GM23338 (cell line): ENCODE results near the gene GTSE1. TPM values are rescaled to one million over a fixed set of nuclear protein-coding genes. Genes with fewer than 3 reads are reported as not detected.

Experiments
- ATAC-seq: fragments of 200-7000 bp; cut with Tn5 transposase; 3 replicates; pipeline ENCODE4 v1.9.1; 2020
- DNase-seq: peaks from one replicate; pipeline ENCODE4 v3.0.0-alpha.2; 2015; ENCODE audit warnings: low spot score
- H2AFZ ChIP-seq: fragments of 200-600 bp; sonication (generic); 2 replicates; pipeline ENCODE4 v1.8.0; 2016; ENCODE audit warnings: antibody characterized with exemption, mild to moderate bottlenecking, moderate library complexity
- H3F3A ChIP-seq: fragments of 200-600 bp; sonication (generic); replicated peaks from 2 replicates; pipeline ENCODE4 v1.8.0; 2017; ENCODE audit warnings: antibody characterized with exemption, mixed run types, low read depth
- H3K27ac ChIP-seq: fragments of 200-600 bp; sonication (generic); 2 replicates; pipeline ENCODE4 v1.6.1; 2016; ENCODE audit warnings: low read depth
- H3K27me3 ChIP-seq: fragments of 200-600 bp; sonication (generic); 2 replicates; pipeline ENCODE4 v1.8.0; 2016; ENCODE audit warnings: mild to moderate bottlenecking, mixed run types, moderate library complexity; ENCODE audit not compliant: insufficient read depth
- H3K36me3 ChIP-seq: fragments of 200-600 bp; sonication (generic); 2 replicates; pipeline ENCODE4 v1.8.0; 2016; ENCODE audit warnings: mild to moderate bottlenecking; ENCODE audit not compliant: insufficient read depth
- H3K4me1 ChIP-seq: fragments of 200-600 bp; sonication (generic); 2 replicates; pipeline ENCODE4 v1.8.0; 2016; ENCODE audit warnings: mild to moderate bottlenecking, moderate library complexity; ENCODE audit not compliant: insufficient read depth
- H3K4me2 ChIP-seq: fragments of 200-600 bp; sonication (generic); 2 replicates; pipeline ENCODE4 v1.7.1; 2017; ENCODE audit warnings: mixed run types
- H3K4me3 ChIP-seq: fragments of 200-600 bp; sonication (generic); 2 replicates; pipeline ENCODE4 v1.6.1; 2016; ENCODE audit warnings: mixed run types
- H3K79me2 ChIP-seq: fragments of 200-600 bp; sonication (generic); replicated peaks from 2 replicates; pipeline ENCODE4 v1.8.0; 2017; ENCODE audit warnings: mild to moderate bottlenecking; ENCODE audit not compliant: insufficient read depth
- H3K9me2 ChIP-seq: fragments of 200-600 bp; sonication (generic); 2 replicates; pipeline ENCODE4 v1.8.0; 2017; ENCODE audit not compliant: insufficient read depth
- H4K20me1 ChIP-seq: fragments of 200-600 bp; sonication (generic); replicated peaks from 2 replicates; pipeline ENCODE4 v1.8.0; 2017; ENCODE audit warnings: mild to moderate bottlenecking; ENCODE audit not compliant: insufficient read depth
- H3K27ac Mint-ChIP-seq: 2 replicates; pipeline ENCODE4 v1.8.0; 2020; ENCODE audit warnings: inconsistent platforms, mild to moderate bottlenecking, moderate library complexity, mixed read lengths
- H3K27me3 Mint-ChIP-seq: 3 replicates; pipeline ENCODE4 v1.8.0; 2022; ENCODE audit warnings: low read depth, mild to moderate bottlenecking, moderate library complexity, mixed read lengths, inconsistent platforms; ENCODE audit not compliant: insufficient read depth, poor library complexity
- H3K36me3 Mint-ChIP-seq: 3 replicates; pipeline ENCODE4 v1.8.0; 2021; ENCODE audit warnings: low read depth, mild to moderate bottlenecking, inconsistent platforms, moderate library complexity, mixed read lengths
- H3K4me1 Mint-ChIP-seq: 3 replicates; pipeline ENCODE4 v1.8.0; 2020; ENCODE audit warnings: mild to moderate bottlenecking, inconsistent platforms, mixed read lengths
- H3K4me3 Mint-ChIP-seq: 3 replicates; pipeline ENCODE4 v1.8.0; 2021; ENCODE audit warnings: moderate library complexity, mild to moderate bottlenecking, inconsistent platforms, mixed read lengths
- H3K9me3 Mint-ChIP-seq: 3 replicates; pipeline ENCODE4 v1.8.0; 2020; ENCODE audit warnings: moderate library complexity, mild to moderate bottlenecking, inconsistent platforms, mixed read lengths
- CREB1 ChIP-seq: fragments of 250-450 bp; sonication (Bioruptor Pico); IDR thresholded peaks from 2 replicates; pipeline ENCODE4 v1.5.0; 2020; ENCODE audit warnings: low read depth, mild to moderate bottlenecking, moderate library complexity
- EZH2phosphoT487 ChIP-seq: fragments of 200-600 bp; sonication (generic); IDR thresholded peaks from one replicate; pipeline ENCODE4 v1.8.1; 2018; ENCODE audit warnings: antibody characterized with exemption; ENCODE audit not compliant: unreplicated experiment
- JUNB ChIP-seq: IDR thresholded peaks from one replicate; pipeline ENCODE4 v1.6.1; 2016; ENCODE audit warnings: antibody characterized with exemption; ENCODE audit not compliant: unreplicated experiment
- POLR2AphosphoS5 ChIP-seq: IDR thresholded peaks from 2 replicates; pipeline ENCODE4 v1.6.1; 2016; ENCODE audit warnings: antibody characterized with exemption, low read depth
- STAT1 ChIP-seq: IDR thresholded peaks from one replicate; pipeline ENCODE4 v1.6.1; 2016; ENCODE audit warnings: antibody characterized with exemption; ENCODE audit not compliant: unreplicated experiment
- ZNF331 ChIP-seq: fragments of 250-450 bp; sonication (Bioruptor Pico); IDR thresholded peaks from 2 replicates; pipeline ENCODE4 v1.5.0; 2020; ENCODE audit warnings: low read depth, mild to moderate bottlenecking, moderate library complexity
- polyA plus RNA-seq: library from polyadenylated mRNA; unstranded; fragments of >200 nt; fragmentation: Nextera tagmentation; extraction: Ambion mirVana; gene quantifications from 2 replicates; pipeline ENCODE4 v1.2.1, GENCODE V29; 2016
- total RNA-seq: library from RNA; depleted of rRNA; stranded (reverse); fragments of >200 nt; shearing (Covaris generic); gene quantifications from 2 replicates; pipeline ENCODE4 v1.2.3, GENCODE V29; 2014
- TF ChIP-seq, protein P1 (sequence below): IDR thresholded peaks from one replicate; pipeline ENCODE4 v1.6.1; 2018; ENCODE audit warnings: antibody characterized with exemption; ENCODE audit not compliant: unreplicated experiment
- TF ChIP-seq, protein P2 (sequence below): fragments of 250-450 bp; sonication (Bioruptor Pico); IDR thresholded peaks from 2 replicates; pipeline ENCODE4 v1.5.0; 2020; ENCODE audit warnings: mild to moderate bottlenecking, moderate library complexity
- TF ChIP-seq, protein P3 (sequence below), 2 experiments: fragments of 200-600 bp in 1 of 2; sonication (generic) in 1 of 2; conservative IDR thresholded peaks; 2 replicates each; pipeline versions ENCODE4 v1.5.1 to v1.6.1; 2016 to 2017; ENCODE audit warnings: antibody characterized with exemption in 2 of 2, low read depth in 2 of 2, mild to moderate bottlenecking in 2 of 2, moderate library complexity in 1 of 2

GTSE1 gene
- total and polyA plus RNA-seq, 2 experiments from 2014 or later: 26.3 to 28.6 TPM

DNA sequence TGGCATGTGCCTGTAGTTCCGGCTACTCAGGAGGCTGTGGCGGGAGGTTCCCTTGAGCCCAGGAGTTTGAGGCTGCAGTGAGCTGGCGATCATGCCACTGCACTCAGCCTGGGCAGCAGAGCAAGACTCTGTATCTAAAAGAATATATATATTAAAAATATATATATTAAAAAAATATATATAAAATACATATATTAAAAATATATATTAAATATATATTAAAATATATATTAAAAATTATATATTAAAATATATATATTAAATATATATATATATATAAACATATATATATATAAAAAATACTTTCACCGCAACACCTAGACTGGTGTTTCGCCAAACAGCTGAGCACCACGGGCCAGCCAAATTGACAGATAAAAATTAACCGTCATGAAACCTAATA lies 20.1 kb upstream of the GTSE1 start (continued):
- TF ChIP-seq, protein P1, sequence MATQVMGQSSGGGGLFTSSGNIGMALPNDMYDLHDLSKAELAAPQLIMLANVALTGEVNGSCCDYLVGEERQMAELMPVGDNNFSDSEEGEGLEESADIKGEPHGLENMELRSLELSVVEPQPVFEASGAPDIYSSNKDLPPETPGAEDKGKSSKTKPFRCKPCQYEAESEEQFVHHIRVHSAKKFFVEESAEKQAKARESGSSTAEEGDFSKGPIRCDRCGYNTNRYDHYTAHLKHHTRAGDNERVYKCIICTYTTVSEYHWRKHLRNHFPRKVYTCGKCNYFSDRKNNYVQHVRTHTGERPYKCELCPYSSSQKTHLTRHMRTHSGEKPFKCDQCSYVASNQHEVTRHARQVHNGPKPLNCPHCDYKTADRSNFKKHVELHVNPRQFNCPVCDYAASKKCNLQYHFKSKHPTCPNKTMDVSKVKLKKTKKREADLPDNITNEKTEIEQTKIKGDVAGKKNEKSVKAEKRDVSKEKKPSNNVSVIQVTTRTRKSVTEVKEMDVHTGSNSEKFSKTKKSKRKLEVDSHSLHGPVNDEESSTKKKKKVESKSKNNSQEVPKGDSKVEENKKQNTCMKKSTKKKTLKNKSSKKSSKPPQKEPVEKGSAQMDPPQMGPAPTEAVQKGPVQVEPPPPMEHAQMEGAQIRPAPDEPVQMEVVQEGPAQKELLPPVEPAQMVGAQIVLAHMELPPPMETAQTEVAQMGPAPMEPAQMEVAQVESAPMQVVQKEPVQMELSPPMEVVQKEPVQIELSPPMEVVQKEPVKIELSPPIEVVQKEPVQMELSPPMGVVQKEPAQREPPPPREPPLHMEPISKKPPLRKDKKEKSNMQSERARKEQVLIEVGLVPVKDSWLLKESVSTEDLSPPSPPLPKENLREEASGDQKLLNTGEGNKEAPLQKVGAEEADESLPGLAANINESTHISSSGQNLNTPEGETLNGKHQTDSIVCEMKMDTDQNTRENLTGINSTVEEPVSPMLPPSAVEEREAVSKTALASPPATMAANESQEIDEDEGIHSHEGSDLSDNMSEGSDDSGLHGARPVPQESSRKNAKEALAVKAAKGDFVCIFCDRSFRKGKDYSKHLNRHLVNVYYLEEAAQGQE: no peak

DNA sequence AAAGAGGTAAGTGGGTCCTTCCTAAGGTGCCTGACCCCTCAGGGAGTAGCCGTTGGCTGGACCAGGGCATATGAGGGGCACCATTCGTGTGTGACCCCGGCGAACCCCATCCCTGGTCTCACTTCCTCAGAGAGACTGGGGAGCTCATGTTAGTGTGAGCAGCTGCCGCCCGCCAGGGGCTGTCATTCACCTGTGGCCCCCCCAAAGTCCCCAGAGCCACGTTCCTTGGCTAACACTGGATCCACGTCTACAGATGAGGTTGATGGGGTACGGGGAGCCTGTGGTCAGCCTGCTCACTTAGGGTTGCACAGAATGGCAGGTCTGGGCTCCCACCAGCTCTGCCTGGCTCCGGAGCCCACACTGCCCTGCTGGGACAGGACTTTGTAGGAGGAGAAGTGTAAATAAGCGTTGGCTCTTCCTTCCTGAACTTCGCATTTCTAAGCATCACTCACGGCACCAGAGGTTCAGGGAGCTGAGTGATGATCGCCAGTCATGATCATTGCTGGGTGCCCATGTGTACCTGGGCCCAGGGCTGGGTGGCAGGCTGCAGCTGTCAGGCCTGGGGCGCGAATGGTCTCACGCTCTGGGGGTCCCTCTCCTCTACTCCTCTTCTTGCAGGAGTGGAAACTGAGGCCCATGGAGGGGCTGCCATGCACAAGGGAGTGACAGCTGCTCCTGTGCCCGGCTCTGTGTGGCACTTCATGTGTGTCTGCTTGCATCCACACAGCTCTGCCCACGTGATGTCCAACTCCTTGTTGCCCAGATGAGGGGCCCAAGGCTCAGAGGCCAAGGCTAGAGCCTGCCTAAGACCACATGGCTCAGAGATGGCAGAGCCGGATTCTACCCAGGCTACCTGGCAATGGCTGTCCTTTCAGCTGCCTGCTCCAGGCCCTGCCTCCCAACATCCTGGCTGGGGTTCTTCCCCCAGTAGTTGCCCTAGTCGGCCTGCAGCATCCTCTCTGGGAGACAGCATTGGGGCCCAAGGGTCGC lies 17.7 kb upstream of the GTSE1 start:
- Histone ChIP-seq H3K9me2 (no peaks in the 10 kb centered on the region), H3K27me3 (no peaks in the 10 kb centered on the region), H2AFZ (no peak overlapping the region), H3K4me2 (no peak overlapping the region), H3K4me3 (no peak overlapping the region), H3K27ac (no peak overlapping the region), H3F3A (no peaks in the 10 kb centered on the region), H3K79me2 (no peaks in the 10 kb centered on the region), H3K36me3 (peaks cover 19% of the 10 kb centered on the region; the same call in 1 of the 2 replicates), H3K4me1 (no peaks in the 10 kb centered on the region), H4K20me1 (no peaks in the 10 kb centered on the region)
- no peak for ATAC-seq
- Mint-ChIP-seq H3K4me1 (no peaks in the 10 kb centered on the region), H3K9me3 (no peaks in the 10 kb centered on the region), H3K36me3 (peaks cover 45% of the 10 kb centered on the region), H3K27ac (no peak overlapping the region), H3K4me3 (no peak overlapping the region), H3K27me3 (peaks cover 13% of the 10 kb centered on the region)
- TF ChIP-seq, protein P2, sequence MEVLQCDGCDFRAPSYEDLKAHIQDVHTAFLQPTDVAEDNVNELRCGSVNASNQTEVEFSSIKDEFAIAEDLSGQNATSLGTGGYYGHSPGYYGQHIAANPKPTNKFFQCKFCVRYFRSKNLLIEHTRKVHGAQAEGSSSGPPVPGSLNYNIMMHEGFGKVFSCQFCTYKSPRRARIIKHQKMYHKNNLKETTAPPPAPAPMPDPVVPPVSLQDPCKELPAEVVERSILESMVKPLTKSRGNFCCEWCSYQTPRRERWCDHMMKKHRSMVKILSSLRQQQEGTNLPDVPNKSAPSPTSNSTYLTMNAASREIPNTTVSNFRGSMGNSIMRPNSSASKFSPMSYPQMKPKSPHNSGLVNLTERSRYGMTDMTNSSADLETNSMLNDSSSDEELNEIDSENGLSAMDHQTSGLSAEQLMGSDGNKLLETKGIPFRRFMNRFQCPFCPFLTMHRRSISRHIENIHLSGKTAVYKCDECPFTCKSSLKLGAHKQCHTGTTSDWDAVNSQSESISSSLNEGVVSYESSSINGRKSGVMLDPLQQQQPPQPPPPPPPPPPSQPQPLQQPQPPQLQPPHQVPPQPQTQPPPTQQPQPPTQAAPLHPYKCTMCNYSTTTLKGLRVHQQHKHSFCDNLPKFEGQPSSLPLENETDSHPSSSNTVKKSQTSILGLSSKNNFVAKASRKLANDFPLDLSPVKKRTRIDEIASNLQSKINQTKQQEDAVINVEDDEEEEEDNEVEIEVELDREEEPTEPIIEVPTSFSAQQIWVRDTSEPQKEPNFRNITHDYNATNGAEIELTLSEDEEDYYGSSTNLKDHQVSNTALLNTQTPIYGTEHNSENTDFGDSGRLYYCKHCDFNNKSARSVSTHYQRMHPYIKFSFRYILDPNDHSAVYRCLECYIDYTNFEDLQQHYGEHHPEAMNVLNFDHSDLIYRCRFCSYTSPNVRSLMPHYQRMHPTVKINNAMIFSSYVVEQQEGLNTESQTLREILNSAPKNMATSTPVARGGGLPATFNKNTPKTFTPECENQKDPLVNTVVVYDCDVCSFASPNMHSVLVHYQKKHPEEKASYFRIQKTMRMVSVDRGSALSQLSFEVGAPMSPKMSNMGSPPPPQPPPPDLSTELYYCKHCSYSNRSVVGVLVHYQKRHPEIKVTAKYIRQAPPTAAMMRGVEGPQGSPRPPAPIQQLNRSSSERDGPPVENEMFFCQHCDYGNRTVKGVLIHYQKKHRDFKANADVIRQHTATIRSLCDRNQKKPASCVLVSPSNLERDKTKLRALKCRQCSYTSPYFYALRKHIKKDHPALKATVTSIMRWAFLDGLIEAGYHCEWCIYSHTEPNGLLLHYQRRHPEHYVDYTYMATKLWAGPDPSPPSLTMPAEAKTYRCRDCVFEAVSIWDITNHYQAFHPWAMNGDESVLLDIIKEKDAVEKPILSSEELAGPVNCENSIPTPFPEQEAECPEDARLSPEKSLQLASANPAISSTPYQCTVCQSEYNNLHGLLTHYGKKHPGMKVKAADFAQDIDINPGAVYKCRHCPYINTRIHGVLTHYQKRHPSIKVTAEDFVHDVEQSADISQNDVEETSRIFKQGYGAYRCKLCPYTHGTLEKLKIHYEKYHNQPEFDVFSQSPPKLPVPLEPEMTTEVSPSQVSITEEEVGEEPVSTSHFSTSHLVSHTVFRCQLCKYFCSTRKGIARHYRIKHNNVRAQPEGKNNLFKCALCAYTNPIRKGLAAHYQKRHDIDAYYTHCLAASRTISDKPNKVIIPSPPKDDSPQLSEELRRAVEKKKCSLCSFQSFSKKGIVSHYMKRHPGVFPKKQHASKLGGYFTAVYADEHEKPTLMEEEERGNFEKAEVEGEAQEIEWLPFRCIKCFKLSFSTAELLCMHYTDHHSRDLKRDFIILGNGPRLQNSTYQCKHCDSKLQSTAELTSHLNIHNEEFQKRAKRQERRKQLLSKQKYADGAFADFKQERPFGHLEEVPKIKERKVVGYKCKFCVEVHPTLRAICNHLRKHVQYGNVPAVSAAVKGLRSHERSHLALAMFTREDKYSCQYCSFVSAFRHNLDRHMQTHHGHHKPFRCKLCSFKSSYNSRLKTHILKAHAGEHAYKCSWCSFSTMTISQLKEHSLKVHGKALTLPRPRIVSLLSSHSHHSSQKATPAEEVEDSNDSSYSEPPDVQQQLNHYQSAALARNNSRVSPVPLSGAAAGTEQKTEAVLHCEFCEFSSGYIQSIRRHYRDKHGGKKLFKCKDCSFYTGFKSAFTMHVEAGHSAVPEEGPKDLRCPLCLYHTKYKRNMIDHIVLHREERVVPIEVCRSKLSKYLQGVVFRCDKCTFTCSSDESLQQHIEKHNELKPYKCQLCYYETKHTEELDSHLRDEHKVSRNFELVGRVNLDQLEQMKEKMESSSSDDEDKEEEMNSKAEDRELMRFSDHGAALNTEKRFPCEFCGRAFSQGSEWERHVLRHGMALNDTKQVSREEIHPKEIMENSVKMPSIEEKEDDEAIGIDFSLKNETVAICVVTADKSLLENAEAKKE: no peak
- TF ChIP-seq EZH2phosphoT487 (no peak), JUNB (no peak), ZNF331 (CRISPR knock-in tag) (no peak), CREB1 (CRISPR knock-in tag) (no peak), POLR2AphosphoS5 (no peak), STAT1 (no peak)
- TF ChIP-seq, protein P3, sequence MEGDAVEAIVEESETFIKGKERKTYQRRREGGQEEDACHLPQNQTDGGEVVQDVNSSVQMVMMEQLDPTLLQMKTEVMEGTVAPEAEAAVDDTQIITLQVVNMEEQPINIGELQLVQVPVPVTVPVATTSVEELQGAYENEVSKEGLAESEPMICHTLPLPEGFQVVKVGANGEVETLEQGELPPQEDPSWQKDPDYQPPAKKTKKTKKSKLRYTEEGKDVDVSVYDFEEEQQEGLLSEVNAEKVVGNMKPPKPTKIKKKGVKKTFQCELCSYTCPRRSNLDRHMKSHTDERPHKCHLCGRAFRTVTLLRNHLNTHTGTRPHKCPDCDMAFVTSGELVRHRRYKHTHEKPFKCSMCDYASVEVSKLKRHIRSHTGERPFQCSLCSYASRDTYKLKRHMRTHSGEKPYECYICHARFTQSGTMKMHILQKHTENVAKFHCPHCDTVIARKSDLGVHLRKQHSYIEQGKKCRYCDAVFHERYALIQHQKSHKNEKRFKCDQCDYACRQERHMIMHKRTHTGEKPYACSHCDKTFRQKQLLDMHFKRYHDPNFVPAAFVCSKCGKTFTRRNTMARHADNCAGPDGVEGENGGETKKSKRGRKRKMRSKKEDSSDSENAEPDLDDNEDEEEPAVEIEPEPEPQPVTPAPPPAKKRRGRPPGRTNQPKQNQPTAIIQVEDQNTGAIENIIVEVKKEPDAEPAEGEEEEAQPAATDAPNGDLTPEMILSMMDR (conservative IDR thresholded peaks at IDR 0.05; ENCODE audit: low read depth in 2 of 2): no peak
- no peak for DNase-seq
